HepG2 (cell line): ENCODE results near the gene STK11. TPM values are rescaled to one million over a fixed set of nuclear protein-coding genes. Genes with fewer than 3 reads are reported as not detected.

ENCODE experiments used
- AGO1 ChIP-seq: fragments of 200-400 bp; formaldehyde crosslinking; IDR thresholded peaks from 2 replicates; pipeline ENCODE4 v1.6.1; 2017; ENCODE audit warnings: mild to moderate bottlenecking, low read depth, low read length, moderate library complexity; ENCODE audit not compliant: poor library complexity, severe bottlenecking
- ASH2L ChIP-seq: fragments of 300-600, 200-600 bp; sonication (generic); IDR thresholded peaks from 2 replicates; pipeline ENCODE4 v1.7.0; 2017; ENCODE audit warnings: low read depth, mild to moderate bottlenecking, moderate library complexity, mixed read lengths, low read length; ENCODE audit not compliant: insufficient read length
- HNRNPL ChIP-seq: fragments of 200-400 bp; formaldehyde crosslinking; IDR thresholded peaks from 2 replicates; pipeline ENCODE4 v1.6.1; 2017; ENCODE audit warnings: mild to moderate bottlenecking, low read depth, low read length
- MLX ChIP-seq: IDR thresholded peaks from 2 replicates; pipeline ENCODE4 v1.6.1; 2016
- MTF2 ChIP-seq: sonication (generic); formaldehyde crosslinking; IDR thresholded peaks from 2 replicates; pipeline ENCODE4 v1.5.0; 2020; ENCODE audit warnings: missing genetic modification reagents, borderline replicate concordance
- U2AF1 ChIP-seq: fragments of 200-400 bp; formaldehyde crosslinking; optimal IDR thresholded peaks from 2 replicates; pipeline ENCODE3; 2017; ENCODE audit warnings: mild to moderate bottlenecking, low read depth, low read length
- ZNF225 ChIP-seq: sonication (generic); formaldehyde crosslinking; IDR thresholded peaks from 2 replicates; pipeline ENCODE4 v1.4.0; 2020; ENCODE audit warnings: mild to moderate bottlenecking, missing genetic modification reagents
- ZNF235 ChIP-seq: sonication (generic); formaldehyde crosslinking; IDR thresholded peaks from 2 replicates; pipeline ENCODE4 v1.8.1; 2023; ENCODE audit warnings: mild to moderate bottlenecking, missing genetic modification reagents, borderline replicate concordance
- ZNF281 ChIP-seq: sonication (generic); formaldehyde crosslinking; IDR thresholded peaks from 2 replicates; pipeline ENCODE4 v1.4.0; 2020; ENCODE audit warnings: missing genetic modification reagents, borderline replicate concordance
- ZNF326 ChIP-seq: sonication (generic); formaldehyde crosslinking; IDR thresholded peaks from 2 replicates; pipeline ENCODE4 v1.4.0; 2020; ENCODE audit warnings: missing genetic modification reagents, borderline replicate concordance
- ZNF335 ChIP-seq: sonication (generic); formaldehyde crosslinking; IDR thresholded peaks from 2 replicates; pipeline ENCODE4 v1.4.0; 2020; ENCODE audit warnings: missing genetic modification reagents
- ZNF7 ChIP-seq: IDR thresholded peaks from 2 replicates; pipeline ENCODE4 v1.6.1; 2016; ENCODE audit warnings: missing biosample characterization, missing genetic modification reagents
- ZNF777 ChIP-seq: sonication (generic); formaldehyde crosslinking; IDR thresholded peaks from 2 replicates; pipeline ENCODE4 v1.4.0; 2020; ENCODE audit warnings: missing genetic modification reagents
- ZNF780A ChIP-seq: sonication (generic); formaldehyde crosslinking; IDR thresholded peaks from 2 replicates; pipeline ENCODE4 v1.8.0; 2022; ENCODE audit warnings: mild to moderate bottlenecking, missing genetic modification reagents, moderate library complexity
- ZSCAN25 ChIP-seq: sonication (generic); formaldehyde crosslinking; IDR thresholded peaks from 2 replicates; pipeline ENCODE4 v1.8.0; 2022; ENCODE audit warnings: mild to moderate bottlenecking, missing genetic modification reagents
- polyA plus RNA-seq, 8 experiments: library from polyadenylated mRNA; depleted of rRNA in 3 of 8; stranded (reverse) in 7 of 8; unstranded in 1 of 8; fragments of >200 nt; fragmentation: Illumina TruSeq in 4 of 8; extraction: Trizol in 4 of 8; gene quantifications; 2 replicates each; pipeline versions ENCODE4 v1.2.1 to v1.2.3, GENCODE V29; 2011 to 2016; ENCODE audit warnings: low read depth in 4 of 8, missing spikeins in 1 of 8, mixed read lengths in 1 of 8; ENCODE audit not compliant: insufficient read depth in 1 of 8
- total RNA-seq, 5 experiments: library from RNA; depleted of rRNA; stranded (reverse); fragments of >200 nt; fragmentation: Illumina TruSeq; extraction: Trizol; gene quantifications; 2 replicates each; pipeline ENCODE4 v1.2.3, GENCODE V29; 2016; ENCODE audit warnings: low read depth in 1 of 5
- TF ChIP-seq, protein P1 (sequence below): IDR thresholded peaks from 2 replicates; pipeline ENCODE4 v1.6.1; 2016; ENCODE audit warnings: low read depth, missing genetic modification reagents, missing compliant biosample characterization
- TF ChIP-seq, protein P2 (sequence below): sonication (generic); formaldehyde crosslinking; IDR thresholded peaks from 2 replicates; pipeline ENCODE4 v1.4.0; 2020; ENCODE audit warnings: mild to moderate bottlenecking, missing genetic modification reagents

The STK11 gene
- total and polyA plus RNA-seq, 2 of the 13 experiments (the other 11 are each of a cell fraction or from before 2014, with no cell fraction given) = 27.5 to 43.6 TPM

- TF ChIP-seq, protein P1, sequence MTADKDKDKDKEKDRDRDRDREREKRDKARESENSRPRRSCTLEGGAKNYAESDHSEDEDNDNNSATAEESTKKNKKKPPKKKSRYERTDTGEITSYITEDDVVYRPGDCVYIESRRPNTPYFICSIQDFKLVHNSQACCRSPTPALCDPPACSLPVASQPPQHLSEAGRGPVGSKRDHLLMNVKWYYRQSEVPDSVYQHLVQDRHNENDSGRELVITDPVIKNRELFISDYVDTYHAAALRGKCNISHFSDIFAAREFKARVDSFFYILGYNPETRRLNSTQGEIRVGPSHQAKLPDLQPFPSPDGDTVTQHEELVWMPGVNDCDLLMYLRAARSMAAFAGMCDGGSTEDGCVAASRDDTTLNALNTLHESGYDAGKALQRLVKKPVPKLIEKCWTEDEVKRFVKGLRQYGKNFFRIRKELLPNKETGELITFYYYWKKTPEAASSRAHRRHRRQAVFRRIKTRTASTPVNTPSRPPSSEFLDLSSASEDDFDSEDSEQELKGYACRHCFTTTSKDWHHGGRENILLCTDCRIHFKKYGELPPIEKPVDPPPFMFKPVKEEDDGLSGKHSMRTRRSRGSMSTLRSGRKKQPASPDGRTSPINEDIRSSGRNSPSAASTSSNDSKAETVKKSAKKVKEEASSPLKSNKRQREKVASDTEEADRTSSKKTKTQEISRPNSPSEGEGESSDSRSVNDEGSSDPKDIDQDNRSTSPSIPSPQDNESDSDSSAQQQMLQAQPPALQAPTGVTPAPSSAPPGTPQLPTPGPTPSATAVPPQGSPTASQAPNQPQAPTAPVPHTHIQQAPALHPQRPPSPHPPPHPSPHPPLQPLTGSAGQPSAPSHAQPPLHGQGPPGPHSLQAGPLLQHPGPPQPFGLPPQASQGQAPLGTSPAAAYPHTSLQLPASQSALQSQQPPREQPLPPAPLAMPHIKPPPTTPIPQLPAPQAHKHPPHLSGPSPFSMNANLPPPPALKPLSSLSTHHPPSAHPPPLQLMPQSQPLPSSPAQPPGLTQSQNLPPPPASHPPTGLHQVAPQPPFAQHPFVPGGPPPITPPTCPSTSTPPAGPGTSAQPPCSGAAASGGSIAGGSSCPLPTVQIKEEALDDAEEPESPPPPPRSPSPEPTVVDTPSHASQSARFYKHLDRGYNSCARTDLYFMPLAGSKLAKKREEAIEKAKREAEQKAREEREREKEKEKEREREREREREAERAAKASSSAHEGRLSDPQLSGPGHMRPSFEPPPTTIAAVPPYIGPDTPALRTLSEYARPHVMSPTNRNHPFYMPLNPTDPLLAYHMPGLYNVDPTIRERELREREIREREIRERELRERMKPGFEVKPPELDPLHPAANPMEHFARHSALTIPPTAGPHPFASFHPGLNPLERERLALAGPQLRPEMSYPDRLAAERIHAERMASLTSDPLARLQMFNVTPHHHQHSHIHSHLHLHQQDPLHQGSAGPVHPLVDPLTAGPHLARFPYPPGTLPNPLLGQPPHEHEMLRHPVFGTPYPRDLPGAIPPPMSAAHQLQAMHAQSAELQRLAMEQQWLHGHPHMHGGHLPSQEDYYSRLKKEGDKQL (CRISPR knock-in tag) = peak; percentile 40; the same call in 1 of the 2 replicates
- peak; percentile 88 for TF ChIP-seq ZNF335 (CRISPR knock-in tag)
- TF ChIP-seq, protein P2, sequence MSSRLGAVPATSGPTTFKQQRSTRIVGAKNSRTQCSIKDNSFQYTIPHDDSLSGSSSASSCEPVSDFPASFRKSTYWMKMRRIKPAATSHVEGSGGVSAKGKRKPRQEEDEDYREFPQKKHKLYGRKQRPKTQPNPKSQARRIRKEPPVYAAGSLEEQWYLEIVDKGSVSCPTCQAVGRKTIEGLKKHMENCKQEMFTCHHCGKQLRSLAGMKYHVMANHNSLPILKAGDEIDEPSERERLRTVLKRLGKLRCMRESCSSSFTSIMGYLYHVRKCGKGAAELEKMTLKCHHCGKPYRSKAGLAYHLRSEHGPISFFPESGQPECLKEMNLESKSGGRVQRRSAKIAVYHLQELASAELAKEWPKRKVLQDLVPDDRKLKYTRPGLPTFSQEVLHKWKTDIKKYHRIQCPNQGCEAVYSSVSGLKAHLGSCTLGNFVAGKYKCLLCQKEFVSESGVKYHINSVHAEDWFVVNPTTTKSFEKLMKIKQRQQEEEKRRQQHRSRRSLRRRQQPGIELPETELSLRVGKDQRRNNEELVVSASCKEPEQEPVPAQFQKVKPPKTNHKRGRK = no peak
- TF ChIP-seq MTF2 (CRISPR knock-in tag) = no peak
- no peak for TF ChIP-seq ZNF235 (CRISPR knock-in tag)
- TF ChIP-seq ZSCAN25 (CRISPR knock-in tag) = peak; percentile 60; the same call in 1 of the 2 replicates
- no peak; the same call in 1 of the 2 replicates for TF ChIP-seq MLX (CRISPR knock-in tag)
- peak; percentile 74 for TF ChIP-seq U2AF1
- peak; percentile 89 for TF ChIP-seq ZNF326
- peak; percentile 93 for TF ChIP-seq HNRNPL
- 0 out of 2 replicates have a peak, but pooled peaks have one; percentile 14 for TF ChIP-seq ZNF225 (CRISPR knock-in tag)
- peak; percentile 88 for TF ChIP-seq ZNF281 (CRISPR knock-in tag)
- no peak for TF ChIP-seq ZNF780A (CRISPR knock-in tag)
- TF ChIP-seq AGO1 = peak; percentile 99
- TF ChIP-seq ZNF777 (CRISPR knock-in tag) = 0 out of 2 replicates have a peak, but pooled peaks have one; percentile 30
- TF ChIP-seq ZNF7 (CRISPR knock-in tag) = no peak
- peak; percentile 83 for TF ChIP-seq ASH2L
Measured at GRCh38 chr19:1259206-1259875, 53.8 kb downstream of the STK11 start (continued).
